Body of pancreas (tissue), 4 donors: ENCODE data around the gene SOBP.

ENCODE experiments used
- CTCF ChIP-seq, 7 experiments: fragments of 450-650 bp in 4 of 7; fragments of 200-600 bp in 3 of 7; sonication (generic) in 3 of 7; IDR thresholded peaks; one replicate each; pipeline ENCODE4 v1.5.1; 2016 to 2019; ENCODE audit warnings: antibody characterized with exemption in 7 of 7
- POLR2A ChIP-seq, 3 donors: fragments of 450-650 bp; IDR thresholded peaks; one replicate each; pipeline ENCODE4 v1.6.1; 2016; ENCODE audit warnings: antibody characterized with exemption in 3 of 3, mild to moderate bottlenecking in 2 of 3

GRCh38 chr6:107633680-107634323, 143.9 kb downstream of the SOBP start:
- TF ChIP-seq CTCF (IDR thresholded peaks at IDR 0.05) (no peak), POLR2A (IDR thresholded peaks at IDR 0.05) (no peak)
